ENCODE measurements around the gene GPHN.

The GPHN gene

DNA sequence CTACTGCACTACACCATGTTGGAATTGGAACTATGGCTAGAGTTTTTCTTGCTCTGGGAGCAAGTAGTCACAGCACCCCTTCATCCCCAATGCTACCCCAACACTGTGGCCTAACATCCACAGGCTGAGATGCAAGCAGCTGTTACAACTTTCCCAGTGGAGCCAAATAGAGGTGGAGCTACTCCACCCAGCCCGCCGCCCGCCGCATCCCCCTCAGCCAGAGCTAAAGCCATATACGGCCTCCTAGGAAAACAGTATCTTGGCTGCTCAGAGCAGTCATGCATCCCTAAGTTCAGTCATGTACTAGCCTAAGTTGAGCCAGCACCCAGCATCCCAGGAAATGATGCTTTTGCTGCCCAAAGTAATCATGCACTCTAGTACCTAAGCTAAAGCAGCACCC is 664.1 kb downstream of the GPHN start:
- Histone ChIP-seq H3K36me3 (ENCODE audit: insufficient read depth, low read length) (no peaks in the 10 kb centered on the region), H3K9ac (ENCODE audit: low read length) (no peak overlapping the region), H4K20me1 (ENCODE audit: insufficient read depth, low read length) (no peaks in the 10 kb centered on the region), H3K9me2 (ENCODE audit: low read depth, low read length) (no peaks in the 10 kb centered on the region), H3K9me3 (ENCODE audit: low read length) (no peaks in the 10 kb centered on the region), H3K4me3 (ENCODE audit: low read depth, low read length, poor library complexity, severe bottlenecking) (no peak overlapping the region), H3K4me2 (ENCODE audit: low read length) (no peak overlapping the region), H3K79me2 (ENCODE audit: insufficient read depth, low read length) (no peaks in the 10 kb centered on the region), H3K27ac (ENCODE audit: low read depth, low read length, poor library complexity, severe bottlenecking) (no peak overlapping the region), H3F3A (ENCODE audit: insufficient read depth, low read length) (no peaks in the 10 kb centered on the region), H3K27me3 (ENCODE audit: insufficient read depth, low read length) (no peaks in the 10 kb centered on the region), H2AFZ (ENCODE audit: low read length) (no peak overlapping the region), H3K4me1 (ENCODE audit: insufficient read depth, low read length, severe bottlenecking) (no peaks in the 10 kb centered on the region)
- TF ChIP-seq, protein P1, sequence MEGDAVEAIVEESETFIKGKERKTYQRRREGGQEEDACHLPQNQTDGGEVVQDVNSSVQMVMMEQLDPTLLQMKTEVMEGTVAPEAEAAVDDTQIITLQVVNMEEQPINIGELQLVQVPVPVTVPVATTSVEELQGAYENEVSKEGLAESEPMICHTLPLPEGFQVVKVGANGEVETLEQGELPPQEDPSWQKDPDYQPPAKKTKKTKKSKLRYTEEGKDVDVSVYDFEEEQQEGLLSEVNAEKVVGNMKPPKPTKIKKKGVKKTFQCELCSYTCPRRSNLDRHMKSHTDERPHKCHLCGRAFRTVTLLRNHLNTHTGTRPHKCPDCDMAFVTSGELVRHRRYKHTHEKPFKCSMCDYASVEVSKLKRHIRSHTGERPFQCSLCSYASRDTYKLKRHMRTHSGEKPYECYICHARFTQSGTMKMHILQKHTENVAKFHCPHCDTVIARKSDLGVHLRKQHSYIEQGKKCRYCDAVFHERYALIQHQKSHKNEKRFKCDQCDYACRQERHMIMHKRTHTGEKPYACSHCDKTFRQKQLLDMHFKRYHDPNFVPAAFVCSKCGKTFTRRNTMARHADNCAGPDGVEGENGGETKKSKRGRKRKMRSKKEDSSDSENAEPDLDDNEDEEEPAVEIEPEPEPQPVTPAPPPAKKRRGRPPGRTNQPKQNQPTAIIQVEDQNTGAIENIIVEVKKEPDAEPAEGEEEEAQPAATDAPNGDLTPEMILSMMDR (IDR thresholded peaks at IDR 0.05; ENCODE audit: low read length), result no peak
- no peak for TF ChIP-seq EZH2 (IDR thresholded peaks at IDR 0.05; ENCODE audit: borderline replicate concordance, low read length)

DNA sequence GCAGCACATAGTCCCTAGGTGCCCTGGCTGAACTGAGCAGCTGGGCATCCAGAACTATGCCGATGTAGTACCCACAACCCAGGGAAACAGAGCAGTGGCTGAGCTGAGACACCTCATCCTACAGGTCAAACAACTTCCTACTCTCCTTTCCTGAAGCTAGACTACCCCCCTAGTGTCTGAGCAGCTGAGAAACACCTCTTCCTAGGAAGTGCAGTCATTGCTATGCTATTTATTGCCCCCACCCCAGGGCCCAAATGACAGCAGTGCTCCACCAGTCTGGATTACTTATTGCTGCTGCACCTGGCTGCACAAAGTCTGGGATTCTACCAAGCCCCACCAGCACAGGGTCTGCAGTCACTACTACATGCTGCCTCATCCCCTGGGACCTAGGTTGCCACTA is 664.6 kb downstream of the GPHN start:
- Histone ChIP-seq H3K36me3 (ENCODE audit: insufficient read depth, low read length) (no peaks in the 10 kb centered on the region), H3K9ac (ENCODE audit: low read length) (no peak overlapping the region), H3K79me2 (ENCODE audit: insufficient read depth, low read length) (no peaks in the 10 kb centered on the region), H2AFZ (ENCODE audit: low read length) (no peak overlapping the region), H4K20me1 (ENCODE audit: insufficient read depth, low read length) (no peaks in the 10 kb centered on the region), H3K9me2 (ENCODE audit: low read depth, low read length) (no peaks in the 10 kb centered on the region), H3K4me3 (ENCODE audit: low read depth, low read length, poor library complexity, severe bottlenecking) (no peak overlapping the region), H3K27me3 (ENCODE audit: insufficient read depth, low read length) (no peaks in the 10 kb centered on the region), H3F3A (ENCODE audit: insufficient read depth, low read length) (no peaks in the 10 kb centered on the region), H3K9me3 (ENCODE audit: low read length) (no peaks in the 10 kb centered on the region), H3K4me1 (ENCODE audit: insufficient read depth, low read length, severe bottlenecking) (no peaks in the 10 kb centered on the region), H3K4me2 (ENCODE audit: low read length) (no peak overlapping the region), H3K27ac (ENCODE audit: low read depth, low read length, poor library complexity, severe bottlenecking) (no peak overlapping the region)
- TF ChIP-seq EZH2 (IDR thresholded peaks at IDR 0.05; ENCODE audit: borderline replicate concordance, low read length), result no peak
- TF ChIP-seq, protein P1 (IDR thresholded peaks at IDR 0.05; ENCODE audit: low read length), result no peak

DNA sequence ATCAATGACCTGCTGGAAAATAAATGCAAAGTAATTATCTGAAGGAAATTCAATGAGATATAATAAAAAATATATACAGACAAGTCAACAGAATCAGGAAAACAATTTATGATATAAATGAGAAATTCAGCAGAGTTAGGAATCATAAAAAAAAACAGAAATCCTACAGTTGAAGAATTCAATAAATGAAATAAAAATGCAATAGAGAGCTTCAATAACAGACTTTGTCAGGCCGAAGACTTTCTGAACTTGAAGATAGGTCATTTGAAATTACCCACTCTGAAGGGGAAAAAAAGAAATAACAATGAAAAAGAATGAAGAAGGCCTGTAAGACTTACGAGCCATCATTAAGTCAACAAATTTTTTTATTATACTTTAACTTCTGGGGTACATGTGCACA is 665.8 kb downstream of the GPHN start:
- no peak overlapping the region for H3K4me2 ChIP-seq (ENCODE audit: low read length)
- no peaks in the 10 kb centered on the region for H3K36me3 ChIP-seq (ENCODE audit: insufficient read depth, low read length)
- H3K4me1 ChIP-seq (ENCODE audit: insufficient read depth, low read length, severe bottlenecking), result no peaks in the 10 kb centered on the region
- H3F3A ChIP-seq (ENCODE audit: insufficient read depth, low read length), result no peaks in the 10 kb centered on the region
- H3K9me2 ChIP-seq (ENCODE audit: low read depth, low read length), result no peaks in the 10 kb centered on the region
- H3K4me3 ChIP-seq (ENCODE audit: low read depth, low read length, poor library complexity, severe bottlenecking), result no peak overlapping the region
- no peak overlapping the region for H3K27ac ChIP-seq (ENCODE audit: low read depth, low read length, poor library complexity, severe bottlenecking)
- H3K9ac ChIP-seq (ENCODE audit: low read length), result no peak overlapping the region
- TF ChIP-seq, protein P1 (IDR thresholded peaks at IDR 0.05; ENCODE audit: low read length), result no peak
- no peak for TF ChIP-seq EZH2 (IDR thresholded peaks at IDR 0.05; ENCODE audit: borderline replicate concordance, low read length)
- no peak overlapping the region for H2AFZ ChIP-seq (ENCODE audit: low read length)
- H4K20me1 ChIP-seq (ENCODE audit: insufficient read depth, low read length), result no peaks in the 10 kb centered on the region
- H3K9me3 ChIP-seq (ENCODE audit: low read length), result no peaks in the 10 kb centered on the region
- no peaks in the 10 kb centered on the region for H3K79me2 ChIP-seq (ENCODE audit: insufficient read depth, low read length)
- no peaks in the 10 kb centered on the region for H3K27me3 ChIP-seq (ENCODE audit: insufficient read depth, low read length)
